HepG2 (cell line): Measurements from ENCODE around the gene AUTS2. TPM values are rescaled to one million over a fixed set of nuclear protein-coding genes. Genes with fewer than 3 reads are reported as not detected.

Experiments
- ATAC-seq: fragments of 200-7000 bp; cut with Tn5 transposase; 3 replicates; pipeline ENCODE4 v1.9.1; 2020; ENCODE audit warnings: mild to moderate bottlenecking, moderate library complexity
- BruUV-seq: library from RNA; stranded (reverse); fragments of 400-500 nt; replicated peaks from 2 replicates; lab custom pipeline; 2021; lab: Mats Ljungman, UMichigan
- CTCF ChIA-PET: fragments of 300-600 bp; formaldehyde crosslinking; extraction: SDS; loops from one replicate; lab custom pipeline; 2021; ENCODE audit warnings: low total read pairs, inconsistent platforms, low intra/inter-chr PET ratio; lab: Yijun Ruan, JAX
- POLR2A ChIA-PET: fragments of 350-600 bp; sonication (Branson Sonifier 250); formaldehyde crosslinking; loops from one replicate; lab custom pipeline; 2020; ENCODE audit warnings: antibody characterized with exemption, inconsistent platforms; lab: Yijun Ruan, JAX
- DNase-seq: peaks from one replicate; pipeline ENCODE4 v3.0.0-alpha.2; 2015; ENCODE audit warnings: low spot score
- FAIRE-seq: peaks from 3 replicates; lab custom pipeline; 2011; peaks lifted over from hg19 to GRCh38; lab: Jason Lieb, UNC
- H2AFZ ChIP-seq: one replicate; pipeline ENCODE4 v1.6.1; 2011; ENCODE audit warnings: low read length, inconsistent platforms
- H3K27ac ChIP-seq: fragments of 300-600 bp; 3 replicates; pipeline ENCODE4 v1.8.0; 2011; ENCODE audit warnings: mixed run types, mild to moderate bottlenecking, mixed read lengths, low read length, inconsistent platforms; ENCODE audit not compliant: insufficient read depth; ENCODE audit errors: extremely low read length
- H3K27me3 ChIP-seq, 2 experiments: fragments of 200-600 bp in 1 of 2; 2 replicates in 1 of 2; 3 replicates in 1 of 2; pipeline versions ENCODE4 v1.6.0 to v1.8.0; 2011; ENCODE audit warnings: low read length in 2 of 2, mild to moderate bottlenecking in 2 of 2, moderate library complexity in 2 of 2, inconsistent platforms in 1 of 2; ENCODE audit not compliant: insufficient read depth in 2 of 2, control insufficient read depth in 1 of 2
- H3K36me3 ChIP-seq, 2 experiments: fragments of 200-600 bp in 1 of 2; replicated peaks in 1 of 2; 2 replicates in 1 of 2; 3 replicates in 1 of 2; pipeline versions ENCODE4 v1.5.1 to v1.8.0; 2011; ENCODE audit warnings: low read length in 2 of 2, inconsistent platforms in 1 of 2; ENCODE audit not compliant: insufficient read depth in 2 of 2, control insufficient read depth in 1 of 2
- H3K4me1 ChIP-seq: 2 replicates; pipeline ENCODE4 v1.5.1; 2012; ENCODE audit warnings: low read length, inconsistent platforms; ENCODE audit not compliant: insufficient read depth
- H3K4me2 ChIP-seq: 2 replicates; pipeline ENCODE4 v1.6.0; 2011; ENCODE audit warnings: low read depth, low read length, inconsistent platforms
- H3K4me3 ChIP-seq, 3 experiments: fragments of 200-600 bp in 1 of 3; sonication (generic), shearing (Covaris generic) in 1 of 3; replicated peaks in 1 of 3; 2 replicates each; pipeline ENCODE4 v1.5.1; 2011 to 2016; ENCODE audit warnings: low read length in 3 of 3, inconsistent platforms in 2 of 3, low read depth in 2 of 3, mild to moderate bottlenecking in 2 of 3, control low read depth in 1 of 3, mixed read lengths in 1 of 3; ENCODE audit not compliant: insufficient read depth in 1 of 3
- H3K79me2 ChIP-seq: one replicate; pipeline ENCODE4 v1.6.1; 2011; ENCODE audit warnings: low read length, inconsistent platforms; ENCODE audit not compliant: insufficient read depth
- H3K9ac ChIP-seq: 2 replicates; pipeline ENCODE4 v1.6.0; 2011; ENCODE audit warnings: mild to moderate bottlenecking, low read depth, low read length, inconsistent platforms; ENCODE audit not compliant: insufficient read depth
- H3K9me3 ChIP-seq: 2 replicates; pipeline ENCODE4 v1.5.1; 2012; ENCODE audit warnings: mild to moderate bottlenecking, low read length
- H4K20me1 ChIP-seq: 2 replicates; pipeline ENCODE4 v1.6.0; 2011; ENCODE audit warnings: inconsistent platforms, mild to moderate bottlenecking, low read length, moderate library complexity; ENCODE audit not compliant: insufficient read depth
- AHDC1 ChIP-seq: sonication (generic); formaldehyde crosslinking; IDR thresholded peaks from 2 replicates; pipeline ENCODE4 v1.5.1; 2020; ENCODE audit warnings: mild to moderate bottlenecking, missing genetic modification reagents, borderline replicate concordance
- ATF5 ChIP-seq: sonication (generic); formaldehyde crosslinking; IDR thresholded peaks from 2 replicates; pipeline ENCODE4 v1.4.0; 2020; ENCODE audit warnings: mild to moderate bottlenecking, low read depth, missing genetic modification reagents
- FOXM1 ChIP-seq: sonication (generic); formaldehyde crosslinking; IDR thresholded peaks from 2 replicates; pipeline ENCODE4 v1.5.0; 2020; ENCODE audit warnings: missing genetic modification reagents
- GFI1 ChIP-seq: sonication (generic); formaldehyde crosslinking; IDR thresholded peaks from 2 replicates; pipeline ENCODE4 v1.5.0; 2020; ENCODE audit warnings: missing genetic modification reagents, mild to moderate bottlenecking, borderline replicate concordance
- GMEB1 ChIP-seq: sonication (generic); formaldehyde crosslinking; IDR thresholded peaks from 2 replicates; pipeline ENCODE4 v1.5.1; 2020; ENCODE audit warnings: missing genetic modification reagents, mild to moderate bottlenecking, borderline replicate concordance
- HOXA5 ChIP-seq: sonication (generic); formaldehyde crosslinking; IDR thresholded peaks from 2 replicates; pipeline ENCODE4 v1.4.0; 2020; ENCODE audit warnings: missing genetic modification reagents
- IKZF4 ChIP-seq: sonication (generic); formaldehyde crosslinking; IDR thresholded peaks from 2 replicates; pipeline ENCODE4 v1.5.1; 2020; ENCODE audit warnings: borderline replicate concordance, mild to moderate bottlenecking, low read depth, missing genetic modification reagents; ENCODE audit errors: not compliant biosample characterization
- MAFK ChIP-seq, 2 experiments: IDR thresholded peaks in 1 of 2; conservative IDR thresholded peaks in 1 of 2; 2 replicates each; pipeline ENCODE4 v1.6.1; 2011; ENCODE audit warnings: improper control_type of control experiment in 2 of 2, low read length in 2 of 2
- MED13 ChIP-seq: sonication (generic); formaldehyde crosslinking; IDR thresholded peaks from 2 replicates; pipeline ENCODE4 v1.5.0; 2020; ENCODE audit warnings: missing genetic modification reagents
- NR2C2 ChIP-seq: sonication (generic); formaldehyde crosslinking; IDR thresholded peaks from 2 replicates; pipeline ENCODE4 v1.4.0; 2020; ENCODE audit warnings: missing genetic modification reagents, mild to moderate bottlenecking, moderate library complexity, borderline replicate concordance
- PBX2 ChIP-seq: IDR thresholded peaks from 2 replicates; pipeline ENCODE4 v1.6.1; 2016; ENCODE audit warnings: control low read depth
- XRCC5 ChIP-seq: fragments of 200-400 bp; formaldehyde crosslinking; optimal IDR thresholded peaks from 2 replicates; pipeline ENCODE3; 2017; ENCODE audit warnings: mild to moderate bottlenecking, low read length
- ZNF496 ChIP-seq: sonication (generic); formaldehyde crosslinking; IDR thresholded peaks from 2 replicates; pipeline ENCODE4 v1.8.1; 2023; ENCODE audit warnings: mild to moderate bottlenecking, moderate library complexity, missing genetic modification reagents; ENCODE audit not compliant: insufficient replicate concordance
- ZNF616 ChIP-seq: sonication (generic); formaldehyde crosslinking; IDR thresholded peaks from 2 replicates; pipeline ENCODE4 v1.5.0; 2020; ENCODE audit warnings: low read depth, mild to moderate bottlenecking, missing genetic modification reagents
- ZNF782 ChIP-seq: sonication (generic); formaldehyde crosslinking; IDR thresholded peaks from 2 replicates; pipeline ENCODE4 v1.4.0; 2020; ENCODE audit warnings: missing genetic modification reagents, mild to moderate bottlenecking, borderline replicate concordance
- WGBS: methylation state at CpG from one replicate; pipeline ENCODE4 v1.1.6; 2017; ENCODE audit warnings: low lambda C conversion rate; 5-methylcytosine and 5-hydroxymethylcytosine counted together
- in situ Hi-C: cut with HindIII; loops from 2 replicates; pipeline ENCODE4 v1.10.0; 2017; ENCODE audit warnings: low pct_unique_long_range_greater_than_20kb; ENCODE audit not compliant: extremely low pct_ligation_motif_present
- intact Hi-C: fragments of 100-400 bp; cut with micrococcal nuclease; formaldehyde crosslinking; loops from one replicate; pipeline ENCODE4 v1.10.0; 2022; ENCODE audit not compliant: unreplicated experiment
- polyA plus RNA-seq, 8 experiments: library from polyadenylated mRNA; depleted of rRNA in 3 of 8; stranded (reverse) in 7 of 8; unstranded in 1 of 8; fragments of >200 nt; fragmentation: Illumina TruSeq in 4 of 8; extraction: Trizol in 4 of 8; gene quantifications; 2 replicates each; pipeline versions ENCODE4 v1.2.1 to v1.2.3, GENCODE V29; 2011 to 2016; ENCODE audit warnings: low read depth in 4 of 8, missing spikeins in 1 of 8, mixed read lengths in 1 of 8; ENCODE audit not compliant: insufficient read depth in 1 of 8
- total RNA-seq, 5 experiments: library from RNA; depleted of rRNA; stranded (reverse); fragments of >200 nt; fragmentation: Illumina TruSeq; extraction: Trizol; gene quantifications; 2 replicates each; pipeline ENCODE4 v1.2.3, GENCODE V29; 2016; ENCODE audit warnings: low read depth in 1 of 5

Gene AUTS2
- total and polyA plus RNA-seq, 2 of the 13 experiments (the other 11 are each of a cell fraction or from before 2014, with no cell fraction given): 0.38 TPM; not detected in 1

- POLR2A ChIA-PET: no interaction called here
- Histone ChIP-seq H3K4me3 (no peak overlapping the region), H3K4me1 (no peaks in the 10 kb centered on the region), H3K9ac (no peak overlapping the region), H3K79me2 (no peaks in the 10 kb centered on the region), H3K9me3 (no peaks in the 10 kb centered on the region), H3K4me2 (no peak overlapping the region), H3K27me3 (no peaks in the 10 kb centered on the region), H4K20me1 (no peaks in the 10 kb centered on the region), H3K36me3 (no peaks in the 10 kb centered on the region), H3K27ac (no peak overlapping the region), H2AFZ (no peak overlapping the region)
- DNase-seq: no peak
- 69% methylated on average over 7 of the region's 7 CpGs for WGBS
- BruUV-seq: no TSS peak
- intact Hi-C loops: no loop called here
- CTCF ChIA-PET: no interaction called here
- in situ Hi-C loops: no loop called here
- FAIRE-seq: no peak
- no peak for ATAC-seq
- TF ChIP-seq ZNF782 (CRISPR knock-in tag): no peak
- TF ChIP-seq FOXM1: no peak
- TF ChIP-seq PBX2 (CRISPR knock-in tag): no peak
- TF ChIP-seq IKZF4 (CRISPR knock-in tag): no peak
- TF ChIP-seq GMEB1 (CRISPR knock-in tag): no peak
- no peak for TF ChIP-seq ZNF616 (CRISPR knock-in tag)
- no peak for TF ChIP-seq HOXA5 (CRISPR knock-in tag)
- no peak for TF ChIP-seq AHDC1 (CRISPR knock-in tag)
- TF ChIP-seq MED13 (CRISPR knock-in tag): no peak
- no peak for TF ChIP-seq XRCC5
- TF ChIP-seq GFI1 (CRISPR knock-in tag): no peak
- TF ChIP-seq ATF5: no peak
- no peak for TF ChIP-seq MAFK (conservative IDR thresholded peaks at IDR 0.05 in 1 of 2, IDR thresholded peaks at IDR 0.05 in 1 of 2; ENCODE audit: low read length in 2 of 2)
- no peak for TF ChIP-seq NR2C2 (CRISPR knock-in tag)
- no peak for TF ChIP-seq ZNF496
These were observed 779.7 kb downstream of the AUTS2 start for GRCh38 chr7:70377957-70378356.
